Measurements from ENCODE around the gene SPATC1L. TPM values are rescaled to one million over a fixed set of nuclear protein-coding genes. Genes with fewer than 3 reads are reported as not detected.

The SPATC1L gene
- total and polyA plus RNA-seq, 2 of the 8 experiments (the other 6 are each of a cell fraction or from before 2014, with no cell fraction given), result 24.9 to 50.0 TPM

- no peak for TF ChIP-seq RBBP5 (IDR thresholded peaks at IDR 0.05; ENCODE audit: borderline replicate concordance, low read depth, low read length)
- TF ChIP-seq JUN (IDR thresholded peaks at IDR 0.05; ENCODE audit: low read depth, low read length), result no peak
- TF ChIP-seq TAF7 (optimal IDR thresholded peaks at IDR 0.05; ENCODE audit: borderline replicate concordance, low read depth, low read length), result no peak
- TF ChIP-seq TBP (IDR thresholded peaks at IDR 0.05; ENCODE audit: low read depth, low read length), result no peak
- TF ChIP-seq EP300 (IDR thresholded peaks at IDR 0.05; ENCODE audit: borderline replicate concordance in 1 of 2, low read depth in 2 of 2, low read length in 2 of 2), result no peak
Measured at GRCh38 chr21:46154955-46155513, 29.2 kb downstream of the SPATC1L start (continued).
